NCI-H345 treated with DMSO at 0.1 percent for 48 hours (cell line): ENCODE results near the gene NDE1.
"Not testable (repeated sequence)": the region's sequence is repeated elsewhere in the genome, so short reads cannot be mapped to it uniquely, and the experiment has no call there.

Experiments
- DNase-seq: peaks from one replicate; lab custom pipeline; 2025; ENCODE audit not compliant: unreplicated experiment; lab: John Stamatoyannopoulos, UW

NDE1 gene

DNA sequence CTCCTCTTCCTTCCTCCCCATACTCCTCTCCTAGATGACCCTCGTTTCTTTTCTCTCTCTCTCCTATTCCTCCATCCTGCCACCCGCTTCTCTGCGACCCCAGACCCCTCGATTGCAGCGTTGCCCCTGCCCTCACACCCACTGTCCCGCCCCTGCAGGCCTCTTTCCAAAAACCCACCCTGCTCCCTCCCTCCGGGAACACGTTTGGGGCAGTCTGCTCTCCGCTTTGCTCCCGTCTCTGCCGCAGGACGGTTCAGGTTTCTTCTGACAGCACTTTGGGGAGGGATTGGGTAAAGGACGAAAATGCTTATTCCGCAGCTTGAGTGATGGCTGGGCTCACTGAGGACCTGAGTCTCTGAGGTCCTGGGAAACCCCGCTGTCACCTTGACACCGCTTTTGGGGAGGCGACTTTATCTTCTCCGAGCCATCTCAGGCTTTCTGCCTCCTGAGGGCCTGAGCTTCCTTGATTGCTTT lies 690 bp downstream of the NDE1 start:
- DNase-seq, result no peak

DNA sequence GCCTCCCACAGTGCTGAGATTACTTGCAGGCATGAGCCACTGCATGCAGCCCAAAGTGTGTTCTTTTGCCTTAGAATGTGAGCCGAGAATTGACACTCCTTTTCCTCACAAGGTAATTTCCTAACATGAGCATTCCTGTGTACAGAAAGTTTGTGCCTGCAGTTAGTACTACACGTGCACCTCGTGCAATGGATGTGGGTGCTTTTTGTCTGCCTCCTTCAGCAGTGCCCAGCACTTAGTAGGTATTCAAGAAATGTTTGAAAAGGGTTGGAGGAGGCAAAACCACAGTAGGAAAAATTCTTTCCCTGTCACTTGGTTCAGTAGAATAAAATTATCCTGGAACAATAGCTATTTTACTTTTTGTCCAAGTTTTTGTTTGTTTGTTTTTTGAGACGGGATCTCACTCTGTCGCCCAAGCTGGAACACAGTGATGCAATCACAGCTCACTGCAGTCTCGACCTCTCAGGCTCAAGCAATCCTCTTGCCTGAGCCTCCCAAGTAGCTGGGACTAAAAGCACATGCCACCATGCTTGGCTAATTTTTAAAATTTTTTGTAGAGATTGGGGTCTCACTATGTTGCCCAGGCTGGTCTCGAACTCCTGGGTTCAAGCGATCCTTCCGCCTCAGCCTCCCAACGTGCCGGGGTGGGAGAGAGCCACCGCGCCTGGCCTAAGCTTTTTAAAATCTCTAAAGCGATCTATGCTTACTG lies 2.4 kb downstream of the NDE1 start:
- no peak for DNase-seq

DNA sequence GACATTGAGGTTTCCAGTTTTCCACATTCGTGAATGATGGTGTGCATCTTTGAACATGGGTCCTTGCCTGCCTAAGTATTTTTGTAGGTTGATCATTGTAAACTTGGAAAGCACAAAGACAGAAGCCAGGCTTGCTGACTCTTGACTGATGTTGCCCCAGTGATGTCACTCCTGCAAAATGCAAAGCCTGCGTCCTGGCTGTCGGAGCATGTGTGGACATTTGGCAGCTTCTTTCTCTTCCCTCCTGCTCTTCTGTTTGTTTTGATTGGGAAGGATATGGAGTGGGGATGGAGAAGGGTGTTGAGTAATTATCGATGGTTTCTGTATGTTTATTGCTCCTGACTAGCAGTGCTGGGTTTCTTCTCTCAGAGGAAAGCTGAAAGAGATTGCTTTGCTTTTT lies 3.2 kb downstream of the NDE1 start:
- DNase-seq, result no peak

DNA sequence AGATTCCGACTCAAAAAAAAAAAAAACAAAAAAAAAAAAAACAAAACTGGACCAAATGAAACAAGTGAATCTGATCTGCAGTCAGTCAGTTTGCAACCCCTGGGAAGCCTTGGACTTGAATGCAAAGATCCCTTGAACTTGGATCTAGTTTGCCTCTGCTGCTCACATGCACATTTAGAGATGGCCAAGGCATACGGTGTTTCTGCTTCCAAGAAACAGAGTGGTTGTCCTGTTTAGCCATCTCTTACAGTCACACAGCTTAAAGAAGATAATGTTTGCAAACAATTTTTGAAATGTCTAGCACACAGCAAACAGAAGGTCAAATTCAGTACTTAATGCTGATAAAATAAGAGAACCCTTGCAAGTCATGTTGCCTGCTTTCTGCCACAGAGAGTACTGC lies 4.5 kb downstream of the NDE1 start:
- DNase-seq, result no peak

DNA sequence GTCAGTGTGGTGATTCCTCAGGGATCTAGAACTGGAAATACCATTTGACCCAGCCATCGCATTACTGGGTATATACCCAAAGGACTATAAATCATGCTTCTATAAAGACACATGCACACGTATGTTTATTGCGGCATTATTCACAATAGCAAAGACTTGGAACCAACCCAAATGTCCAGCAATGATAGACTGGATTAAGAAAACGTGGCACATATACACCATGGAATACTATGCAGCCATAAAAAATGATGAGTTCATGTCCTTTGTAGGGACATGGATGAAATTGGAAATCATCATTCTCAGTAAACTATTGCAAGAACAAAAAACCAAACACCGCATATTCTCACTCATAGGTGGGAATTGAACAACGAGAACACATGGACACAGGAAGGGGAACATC lies 5.5 kb downstream of the NDE1 start:
- not testable (repeated sequence) for DNase-seq

DNA sequence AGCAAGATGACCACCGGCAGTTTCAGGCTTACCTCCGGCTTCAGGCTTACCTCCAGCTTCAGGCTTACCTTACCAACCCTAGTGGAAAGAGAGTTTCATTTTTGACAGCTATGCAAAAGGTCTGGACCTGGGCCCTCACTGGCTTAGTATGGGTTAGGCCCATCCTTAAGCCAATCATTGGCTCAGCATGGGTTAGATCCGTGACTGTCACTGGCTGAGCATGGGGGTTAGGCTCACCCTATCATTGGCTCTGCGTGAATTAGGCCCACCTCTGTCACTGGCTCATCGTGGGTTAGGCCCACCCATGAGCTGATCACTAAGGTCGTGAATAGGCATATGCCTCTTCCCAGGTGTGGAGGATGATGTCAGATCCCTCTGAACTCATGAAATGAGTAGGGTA lies 8.1 kb downstream of the NDE1 start:
- no peak for DNase-seq

DNA sequence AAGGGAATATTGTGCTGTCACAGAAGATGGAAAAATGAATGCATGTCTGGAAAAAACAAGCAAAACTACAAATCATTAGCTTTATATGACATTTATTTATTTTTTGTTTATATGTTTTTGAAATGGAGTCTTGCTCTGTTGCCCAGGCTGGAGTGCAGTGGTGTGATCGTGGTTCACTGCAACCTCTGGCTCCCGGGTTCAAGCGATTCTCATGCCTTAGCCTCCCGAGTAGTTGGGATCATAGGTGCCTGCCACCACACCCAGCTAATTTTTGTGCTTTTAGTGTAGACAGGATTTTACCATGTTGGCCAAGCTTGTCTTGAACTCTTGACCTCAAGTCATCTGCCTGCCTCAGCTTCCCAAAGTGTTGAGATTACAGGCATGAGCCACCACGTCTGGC lies 8.5 kb downstream of the NDE1 start:
- DNase-seq, result no peak

DNA sequence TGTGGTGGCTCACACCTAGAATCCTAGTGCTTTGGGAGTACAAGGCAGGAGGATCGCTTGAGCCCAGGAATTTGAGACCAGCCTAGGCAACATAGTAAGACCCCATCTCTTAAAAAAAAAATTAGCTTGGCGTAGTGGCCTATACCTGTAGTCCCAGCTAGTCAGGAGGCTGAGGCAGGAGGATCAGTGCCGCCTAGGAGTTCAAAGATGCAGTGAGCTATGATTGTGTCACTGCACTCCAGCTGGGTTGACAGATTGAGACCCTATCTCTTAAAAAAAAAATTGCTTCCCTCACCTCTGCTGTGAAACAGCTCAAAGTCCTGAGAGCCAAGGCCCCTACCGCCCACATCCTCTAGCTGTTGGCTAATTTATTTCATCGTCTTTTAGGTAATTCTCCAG lies 10.2 kb downstream of the NDE1 start:
- DNase-seq, result no peak

DNA sequence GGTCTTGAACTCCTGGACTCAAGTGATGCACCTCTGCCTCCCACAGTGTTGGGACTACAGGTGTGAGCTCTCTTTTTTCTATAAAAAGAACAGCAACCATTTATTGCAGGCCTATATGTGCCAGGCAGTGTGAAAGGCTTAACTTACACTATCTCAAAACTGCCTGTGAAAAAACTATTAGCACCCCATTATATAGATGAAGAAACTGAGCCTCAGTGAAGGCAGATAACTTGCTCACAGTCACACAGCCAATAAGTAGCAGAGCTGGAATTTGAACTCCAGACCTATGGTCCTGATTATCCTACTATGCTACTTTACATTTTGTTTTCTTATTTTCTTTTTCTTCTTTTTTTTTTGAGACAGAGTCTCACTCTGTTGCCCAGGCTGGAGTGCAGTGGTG lies 15.1 kb downstream of the NDE1 start:
- no peak for DNase-seq

DNA sequence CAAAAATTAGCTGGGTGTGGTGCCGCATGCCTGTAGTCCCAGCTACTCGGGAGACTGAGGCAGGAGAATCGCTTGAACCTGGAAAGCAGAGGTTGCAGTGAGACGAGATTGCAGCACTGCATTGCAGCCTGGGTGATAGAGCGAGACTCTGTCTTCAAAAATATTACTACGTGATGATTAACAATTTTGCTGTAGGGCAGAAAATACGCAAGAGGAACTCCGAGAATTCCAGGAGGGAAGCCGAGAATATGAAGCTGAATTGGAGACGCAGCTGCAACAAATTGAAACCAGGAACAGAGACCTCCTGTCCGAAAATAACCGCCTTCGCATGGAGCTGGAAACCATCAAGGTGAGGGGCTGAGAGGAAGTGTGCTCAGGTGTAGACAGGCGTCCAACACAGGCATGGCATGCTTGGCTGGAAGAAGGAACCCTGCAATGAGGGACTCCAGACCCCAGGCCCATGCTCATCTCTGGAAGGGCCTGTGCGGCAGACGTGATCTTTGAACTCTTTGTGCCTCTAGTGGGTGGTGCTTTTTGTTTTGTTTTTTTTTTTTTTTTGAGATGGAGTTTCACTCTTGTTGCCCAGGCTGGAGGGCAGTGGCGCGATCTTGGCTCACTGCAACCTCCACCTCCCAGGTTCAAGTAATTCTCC lies 17.2 kb downstream of the NDE1 start:
- DNase-seq, result no peak

DNA sequence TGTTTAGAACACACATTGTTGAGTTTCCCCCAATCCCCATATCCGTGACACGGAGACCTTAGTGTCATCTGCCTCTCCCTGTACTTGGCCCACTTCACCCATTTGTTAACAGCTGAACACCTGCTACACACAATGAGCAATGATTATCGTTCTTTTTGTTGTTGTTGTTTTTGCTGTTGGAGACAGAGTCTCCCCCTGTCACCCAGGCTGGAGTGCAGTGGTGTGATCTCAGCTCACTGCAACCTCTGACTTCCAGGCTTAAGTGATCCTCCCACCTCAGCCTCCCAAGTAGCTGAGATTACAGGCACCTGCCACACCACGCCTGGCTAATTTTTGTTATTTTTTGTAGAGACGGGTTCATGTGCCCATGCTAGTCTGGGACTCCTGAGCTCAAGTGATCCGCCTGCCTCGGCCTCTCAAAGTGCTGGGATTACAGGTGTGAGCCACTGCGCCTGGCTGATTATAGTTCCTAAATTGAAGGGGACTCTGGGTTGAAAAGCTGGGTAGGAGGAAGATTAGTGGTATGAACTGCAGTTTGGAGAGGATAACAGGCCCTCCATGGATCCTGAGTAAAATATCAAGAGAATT lies 21.6 kb downstream of the NDE1 start:
- DNase-seq, result peak; percentile 64

DNA sequence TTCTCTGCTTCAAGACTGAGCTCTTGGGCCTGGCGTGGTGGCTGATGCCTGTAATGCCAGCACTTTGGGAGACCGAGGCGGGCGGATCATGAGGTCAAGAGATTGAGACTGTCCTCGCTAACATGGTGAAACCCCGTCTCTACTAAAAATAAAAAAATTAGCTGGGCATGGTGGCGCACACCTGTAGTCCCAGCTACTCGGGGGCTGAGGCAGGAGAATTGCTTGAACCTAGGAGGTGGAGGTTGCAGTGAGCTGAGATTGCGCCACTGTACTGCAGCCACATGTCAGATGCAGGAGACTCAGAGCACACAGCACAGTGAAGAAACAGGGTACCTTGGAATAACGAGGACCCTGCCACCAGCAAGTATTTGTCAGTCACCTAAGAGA lies 22.1 kb downstream of the NDE1 start:
- not testable (repeated sequence) for DNase-seq

DNA sequence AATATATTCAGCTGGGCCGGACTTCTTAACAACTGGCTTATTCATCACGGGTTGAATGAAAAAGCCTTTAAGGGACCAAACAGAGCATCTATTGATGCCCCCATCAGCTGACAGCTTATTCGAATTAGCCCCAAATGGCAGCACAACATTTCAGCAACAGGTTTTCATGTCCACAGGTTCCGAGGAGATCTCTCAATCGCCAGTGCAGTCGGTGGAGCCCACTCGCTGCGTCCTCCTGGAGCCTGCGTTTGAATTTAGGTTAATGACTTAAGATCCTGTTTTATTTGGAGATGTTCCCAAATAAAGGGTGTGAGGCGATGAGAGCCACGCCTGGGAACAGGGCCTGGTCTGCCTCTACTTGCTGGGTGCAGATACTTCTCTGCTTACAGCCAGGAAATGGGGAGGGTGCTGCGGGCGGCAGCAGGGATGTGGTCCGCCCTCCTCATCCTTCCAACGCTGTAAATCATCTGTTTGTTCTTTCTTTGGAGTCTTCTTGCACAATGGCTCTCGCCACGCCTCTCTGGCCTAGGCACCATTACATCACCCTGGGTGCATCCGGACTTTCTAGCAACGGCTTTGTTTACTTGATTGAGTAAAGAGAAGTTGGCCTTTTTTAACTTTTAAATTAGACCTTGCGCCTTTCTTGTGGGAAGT lies 22.6 kb downstream of the NDE1 start:
- peak; percentile 91 for DNase-seq

DNA sequence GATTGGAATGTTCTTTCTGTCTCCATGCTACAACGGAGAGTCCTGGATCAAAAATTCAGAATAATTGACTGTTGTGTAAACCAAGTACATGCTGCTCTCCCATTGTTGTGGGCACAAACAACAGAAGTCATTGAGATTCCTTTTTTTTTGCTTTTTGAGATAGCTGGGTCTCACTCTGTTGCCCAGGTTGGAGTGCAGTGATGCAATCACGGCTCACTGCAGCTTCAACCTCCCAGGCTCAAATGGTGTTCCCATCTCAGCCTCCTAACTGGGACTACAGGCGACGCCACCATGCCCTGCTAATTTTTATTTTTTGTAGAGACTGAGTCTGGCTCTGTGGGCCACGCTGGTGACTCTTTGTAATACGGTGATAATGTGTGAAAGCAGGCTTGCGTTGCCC lies 24.5 kb downstream of the NDE1 start:
- DNase-seq, result no peak

DNA sequence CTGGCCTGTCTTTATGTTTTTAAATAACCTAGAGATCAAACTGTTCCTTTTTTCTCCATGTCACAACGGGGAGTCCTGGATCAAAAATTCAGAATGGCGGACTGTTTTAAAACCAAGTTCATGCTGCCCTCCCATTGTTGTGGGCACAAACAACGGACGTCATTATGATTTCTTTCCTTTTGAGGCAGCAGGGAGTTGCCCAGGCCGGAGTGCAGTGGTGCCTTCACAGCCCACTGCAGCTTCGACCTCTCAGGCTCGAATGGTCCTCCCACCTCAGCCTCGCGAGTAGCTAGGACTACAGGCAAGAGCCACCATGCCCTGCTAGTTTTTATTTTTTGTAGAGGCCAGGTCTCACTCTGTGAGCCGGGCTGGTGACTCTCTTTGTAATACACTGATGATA lies 26.5 kb downstream of the NDE1 start:
- no peak for DNase-seq

DNA sequence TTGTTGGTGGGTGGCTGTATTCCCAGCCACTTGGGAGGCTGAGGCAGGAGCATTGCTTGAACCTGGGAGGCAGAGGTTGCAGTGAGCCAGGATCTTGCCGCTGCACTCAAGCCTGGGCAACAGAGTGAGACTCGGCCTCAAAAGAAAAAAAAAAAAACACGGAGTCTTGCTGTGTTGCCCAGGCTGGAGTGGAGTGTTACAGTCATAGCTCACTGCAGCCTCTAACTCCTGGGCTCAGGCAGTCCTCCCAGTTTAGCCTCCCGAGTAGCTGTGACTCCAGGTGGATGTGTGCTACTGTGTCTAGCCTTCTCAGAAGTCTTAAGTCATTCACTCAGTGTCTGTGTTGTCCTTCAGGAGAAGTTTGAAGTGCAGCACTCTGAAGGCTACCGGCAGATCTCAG lies 27.4 kb downstream of the NDE1 start:
- DNase-seq, result no peak

DNA sequence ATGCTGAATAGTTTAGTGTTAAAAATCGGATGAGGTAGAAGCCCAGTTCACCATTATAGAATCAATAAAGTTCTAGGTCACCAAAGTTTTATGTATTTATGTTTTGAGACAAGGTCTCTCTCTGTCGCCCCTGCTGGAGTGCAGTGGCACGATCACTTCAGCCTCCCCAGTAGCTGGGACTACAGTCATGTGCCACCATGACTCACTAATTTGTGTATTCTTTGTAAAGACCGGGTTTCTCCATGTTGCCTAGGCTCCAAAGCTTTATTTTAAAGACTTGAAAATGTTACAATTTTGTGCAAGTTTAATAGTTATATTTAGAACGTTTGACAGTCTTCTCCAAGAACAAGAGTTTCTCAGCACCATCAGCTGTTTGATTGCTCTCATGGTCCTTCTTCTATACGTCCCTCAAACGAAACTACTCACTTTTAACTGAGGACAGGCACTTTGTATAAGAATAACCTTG lies 32.1 kb downstream of the NDE1 start:
- DNase-seq, result no peak

DNA sequence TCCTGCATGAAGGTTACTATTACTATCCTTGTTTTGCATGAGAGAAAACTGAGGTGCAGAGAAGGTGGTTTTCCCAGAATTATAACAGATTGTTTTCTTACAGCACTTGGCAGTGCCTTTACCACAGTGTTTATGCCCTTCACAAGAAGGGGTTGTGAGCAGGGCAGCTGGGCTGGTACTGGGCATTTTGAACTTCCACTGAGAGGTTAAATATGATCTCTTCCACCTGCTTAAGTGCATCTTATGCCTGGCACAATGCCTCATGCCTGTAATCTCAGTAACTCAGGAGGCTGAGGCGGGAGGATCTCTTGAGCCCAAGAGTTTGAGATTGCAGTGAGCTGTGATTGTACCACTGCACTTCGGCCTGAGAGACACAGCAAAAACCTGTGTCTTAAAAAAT lies 36.2 kb downstream of the NDE1 start:
- DNase-seq, result no peak

DNA sequence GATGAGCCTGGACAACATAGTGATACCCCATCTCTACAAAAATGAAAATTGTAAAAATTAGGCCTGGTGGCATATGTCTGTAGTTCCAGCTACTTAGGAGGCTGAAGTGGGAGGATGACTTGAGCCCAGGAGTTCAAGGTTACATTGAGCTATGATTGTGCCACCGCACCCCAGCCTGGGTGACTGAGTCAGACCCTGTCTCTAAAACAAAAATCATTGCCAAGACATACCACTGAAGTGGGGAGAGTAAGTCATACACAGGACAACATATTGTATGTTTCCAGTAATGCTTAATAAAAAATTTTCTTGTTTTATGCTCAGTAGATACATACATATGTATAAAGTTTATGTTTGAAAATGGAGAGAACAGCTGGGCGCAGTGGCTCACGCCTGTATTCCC lies 39.2 kb downstream of the NDE1 start:
- DNase-seq, result no peak

DNA sequence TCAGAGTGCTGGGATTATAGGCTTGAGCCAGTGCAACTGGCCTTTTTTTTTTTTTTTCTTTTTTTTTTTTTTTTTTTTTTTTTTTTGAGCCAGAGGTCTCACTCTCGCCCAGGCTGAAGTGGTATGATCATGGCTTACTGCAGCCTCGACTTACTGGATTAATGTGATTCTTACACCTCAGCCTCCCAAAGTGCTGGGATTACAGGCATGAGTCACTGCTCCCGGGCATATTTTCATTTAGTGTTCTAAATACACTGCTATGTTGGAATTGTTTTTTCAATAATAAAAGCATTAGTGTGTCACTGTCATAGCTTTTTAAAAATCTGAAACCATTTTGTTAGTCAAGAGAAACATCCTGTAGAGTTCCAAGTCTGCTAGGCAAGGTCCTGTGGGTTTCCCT lies 40.3 kb downstream of the NDE1 start:
- DNase-seq, result no peak

DNA sequence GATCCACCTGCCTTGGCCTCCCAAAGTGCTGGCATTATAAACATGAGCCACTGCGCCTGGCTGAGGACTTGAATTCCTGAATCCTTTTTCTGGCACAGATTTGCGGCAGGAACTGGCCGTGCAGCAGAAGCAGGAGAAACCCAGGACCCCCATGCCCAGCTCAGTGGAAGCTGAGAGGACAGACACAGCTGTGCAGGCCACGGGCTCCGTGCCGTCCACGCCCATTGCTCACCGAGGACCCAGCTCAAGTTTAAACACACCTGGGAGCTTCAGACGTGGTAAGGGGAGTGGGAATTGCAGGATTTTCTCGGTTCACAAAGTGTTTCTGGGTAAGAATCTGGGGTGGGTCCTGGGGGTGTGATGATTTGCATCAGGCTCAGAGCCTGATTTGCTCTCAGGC lies 41.0 kb downstream of the NDE1 start:
- no peak for DNase-seq

DNA sequence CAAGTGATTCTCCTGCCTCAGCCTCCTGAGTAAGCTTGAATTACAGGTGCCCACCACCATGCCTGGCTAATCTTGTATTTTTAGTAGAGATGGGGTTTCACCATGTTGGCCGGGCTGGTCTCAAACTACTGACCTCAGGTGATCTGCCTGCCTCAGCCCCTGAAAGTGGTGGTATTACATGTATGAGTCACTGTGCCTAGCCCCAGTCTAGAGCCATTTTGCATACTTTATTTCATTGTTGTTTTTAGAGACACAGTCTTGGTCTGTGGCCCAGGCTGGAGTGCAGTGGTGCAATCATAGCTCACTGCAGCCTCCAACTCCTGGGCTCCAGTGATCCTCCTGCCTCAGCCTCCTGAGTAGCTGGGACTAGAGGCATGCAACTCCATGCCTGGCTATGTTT lies 42.5 kb downstream of the NDE1 start:
- DNase-seq, result not testable (repeated sequence)
